C4-2B (cell line): ENCODE data around the gene MRGPRF.

ENCODE experiments used
- H3K27ac ChIP-seq: fragments of 450-650 bp; 2 replicates; pipeline ENCODE4 v1.5.1; 2017
- CTCF ChIP-seq: fragments of 450-650 bp; conservative IDR thresholded peaks from 2 replicates; pipeline ENCODE4 v1.5.1; 2017; ENCODE audit warnings: mild to moderate bottlenecking
- ZFX ChIP-seq: fragments of 450-650 bp; IDR thresholded peaks from 2 replicates; pipeline ENCODE4 v1.6.1; 2017

Gene MRGPRF

DNA sequence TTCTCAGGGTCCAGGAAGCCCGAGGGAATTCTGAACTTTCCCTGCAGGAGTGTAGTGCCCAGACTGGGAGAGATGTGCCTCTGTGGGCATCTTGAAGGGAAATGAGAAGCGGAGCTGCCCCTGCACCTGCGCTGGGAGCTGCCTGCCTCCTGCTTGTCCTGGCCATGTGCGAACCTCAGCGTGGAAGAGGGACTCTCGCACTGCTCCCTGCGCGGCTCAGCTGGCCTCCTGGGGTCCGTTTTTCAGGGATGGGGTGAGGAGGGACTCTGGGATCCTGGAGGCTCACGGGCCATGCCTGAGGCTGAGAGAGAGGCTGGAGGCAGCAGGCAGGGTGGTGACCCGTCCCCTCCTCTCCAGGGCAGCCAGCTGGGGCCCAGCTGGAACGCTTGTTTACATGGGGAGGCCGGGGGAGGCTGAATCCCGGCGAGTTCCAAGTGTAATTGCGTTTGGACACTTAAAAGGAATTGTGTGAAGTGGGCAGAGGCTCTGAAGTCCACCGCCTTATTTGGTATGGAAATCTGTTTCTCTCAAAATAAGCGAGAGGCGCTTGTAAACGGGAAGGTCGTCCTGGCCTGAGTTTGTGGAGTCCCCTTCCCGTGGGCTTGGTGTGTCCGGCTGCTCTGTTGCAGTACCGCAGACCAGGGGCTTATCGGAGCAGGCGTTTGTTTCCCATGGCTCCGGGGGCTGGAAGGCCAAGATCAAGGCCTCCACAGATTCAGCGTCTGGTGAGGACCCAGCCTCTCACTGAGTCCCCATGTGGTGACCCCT, 1.2 kb upstream of the MRGPRF start:
- H3K27ac ChIP-seq, result no peak overlapping the region
- no peak for TF ChIP-seq ZFX
- no peak for TF ChIP-seq CTCF

- TF ChIP-seq ZFX (no peak), CTCF (no peak)
Measured at GRCh38 chr11:69012092-69013008, 696 bp downstream of the MRGPRF start.

GRCh38 chr11:69011624-69012091, 1.4 kb downstream of the MRGPRF start:
- H3K27ac ChIP-seq, result no peak overlapping the region
- TF ChIP-seq ZFX (no peak), CTCF (no peak)

More at GRCh38 chr11:69012092-69013008, 696 bp downstream of the MRGPRF start:
- H3K27ac ChIP-seq, result no peak overlapping the region

DNA sequence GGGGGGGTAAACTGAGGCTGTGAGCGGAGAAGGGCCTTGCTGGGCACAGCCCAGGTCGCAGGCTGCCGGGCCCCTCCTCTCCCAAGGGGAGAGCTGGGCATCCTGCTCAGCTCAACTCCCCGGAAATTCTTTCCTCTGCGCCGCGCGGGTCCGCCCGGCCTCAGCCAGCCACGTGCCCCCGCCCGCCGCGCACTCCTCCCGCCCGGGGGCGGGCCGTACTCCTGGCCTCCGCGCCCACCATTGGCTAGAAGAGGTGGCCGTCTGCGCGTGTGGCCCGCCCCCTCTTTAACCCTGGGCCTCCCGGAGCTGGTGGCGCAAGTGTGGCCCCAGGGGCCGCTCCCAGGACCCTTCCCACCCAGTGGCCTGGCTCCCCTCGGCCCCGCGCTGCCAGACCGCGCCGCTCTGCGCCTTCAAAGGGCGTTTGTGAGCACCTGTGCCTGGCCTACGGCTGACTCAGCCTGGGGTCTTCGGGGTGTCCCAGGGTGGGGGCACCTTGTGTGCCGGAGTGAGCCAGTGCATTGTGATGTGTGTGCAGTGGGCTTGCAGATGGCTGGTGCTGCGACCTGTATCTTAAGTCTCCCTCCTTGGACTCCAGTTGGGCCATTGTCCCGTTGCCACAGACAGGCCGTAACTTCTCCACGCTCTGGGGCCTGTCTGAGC, 2.0 kb downstream of the MRGPRF start:
- H3K27ac ChIP-seq, result no peak overlapping the region
- TF ChIP-seq CTCF, result no peak
- no peak for TF ChIP-seq ZFX

DNA sequence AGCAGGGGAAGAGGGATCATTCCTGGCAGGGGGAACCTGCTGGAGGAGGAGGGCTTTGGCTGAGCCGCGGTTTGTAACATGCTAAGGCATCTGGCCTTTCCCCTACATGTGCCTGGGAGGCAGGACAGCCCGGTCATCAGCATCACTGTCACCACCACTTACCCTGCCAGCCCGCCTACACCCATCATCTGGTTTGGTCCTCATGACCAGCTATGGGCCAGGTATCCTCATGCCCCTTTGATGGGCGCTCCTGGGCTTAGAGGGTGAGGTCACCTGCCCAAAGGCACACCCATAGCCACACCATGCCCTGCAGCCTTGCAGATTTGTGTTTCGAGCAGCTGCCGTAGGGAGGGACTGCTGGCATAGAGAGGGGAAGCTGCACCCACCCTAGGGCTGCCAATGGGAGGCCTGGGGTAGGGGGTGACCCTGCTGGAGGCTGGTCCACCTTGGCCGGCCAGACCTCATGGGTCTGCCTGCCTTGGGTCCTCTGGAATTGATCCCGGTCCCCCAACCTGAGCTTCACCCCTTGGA, 2.6 kb downstream of the MRGPRF start:
- TF ChIP-seq ZFX, result no peak
- TF ChIP-seq CTCF, result no peak
- H3K27ac ChIP-seq, result no peak overlapping the region

DNA sequence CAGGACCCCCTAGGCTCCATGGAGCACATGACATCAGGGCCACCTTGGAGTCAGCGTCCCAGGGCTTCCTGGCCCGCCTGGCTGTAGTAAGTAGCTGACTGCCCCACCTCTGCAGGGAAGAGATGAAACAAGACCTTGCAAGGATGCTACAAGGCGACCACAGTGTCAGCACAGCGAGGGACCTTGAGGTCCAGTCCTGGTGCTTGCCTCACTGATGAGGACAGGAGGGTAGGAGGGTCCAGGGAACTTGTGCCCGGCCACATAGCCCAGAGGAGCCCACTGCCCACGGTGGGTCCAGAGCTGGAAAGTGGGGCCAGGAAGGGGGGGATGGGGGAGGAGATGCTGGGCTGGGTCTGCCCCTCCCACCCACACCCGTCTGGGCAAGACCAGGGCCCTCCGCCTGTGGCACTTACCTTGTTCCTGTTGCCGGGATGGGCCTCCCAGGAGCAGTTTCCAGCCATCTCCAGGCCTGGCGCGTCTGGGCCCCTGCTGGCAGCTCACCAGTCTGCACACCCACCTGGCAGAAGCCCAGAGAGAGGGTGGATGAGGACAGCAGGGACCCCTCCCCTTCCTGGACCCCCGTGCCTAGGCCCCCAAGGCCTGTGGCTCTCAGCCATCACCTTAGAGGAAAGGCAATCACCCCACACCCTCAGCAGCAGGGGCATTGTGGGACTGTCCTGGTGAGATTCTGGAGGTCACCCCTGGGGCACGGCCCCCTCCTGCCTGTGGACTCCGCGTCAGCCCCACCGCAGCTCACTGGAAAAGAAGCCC, 3.4 kb downstream of the MRGPRF start:
- H3K27ac ChIP-seq, result no peak overlapping the region
- no peak for TF ChIP-seq CTCF
- no peak for TF ChIP-seq ZFX
